HEK293 (cell line): Measurements from ENCODE around the gene EIF4G3.
A peak's percentile ranks its signal among the peaks of the same experiment; 100 is the strongest.

Source experiments
- CTCF ChIA-PET: fragments of 350-600 bp; formaldehyde crosslinking; extraction: SDS; loops from one replicate; lab custom pipeline; 2021; ENCODE audit warnings: antibody characterized with exemption; lab: Yijun Ruan, JAX
- POLR2A ChIA-PET: fragments of 300-600 bp; formaldehyde crosslinking; extraction: SDS; loops from one replicate; lab custom pipeline; 2020; ENCODE audit warnings: antibody characterized with exemption, inconsistent platforms; lab: Yijun Ruan, JAX
- H3K27ac ChIP-seq: fragments of 200-500 bp; sonication (Bioruptor generic); 2 replicates; pipeline ENCODE4 v1.5.1; 2014; ENCODE audit warnings: low read depth, low read length, control low read depth, inconsistent platforms; ENCODE audit errors: extremely low read depth
- H3K36me3 ChIP-seq, 2 experiments: fragments of 200-500 bp in 1 of 2; sonication (Bioruptor generic) in 1 of 2; 1 replicate in 1 of 2; 2 replicates in 1 of 2; pipeline ENCODE4 v1.5.1; 2014 to 2017; ENCODE audit warnings: inconsistent platforms in 2 of 2, low read length in 2 of 2; ENCODE audit not compliant: control insufficient read depth in 2 of 2, insufficient read depth in 1 of 2
- H3K4me1 ChIP-seq: fragments of 200-500 bp; sonication (Bioruptor generic); 2 replicates; pipeline ENCODE4 v1.5.1; 2014; ENCODE audit warnings: mild to moderate bottlenecking, low read length, inconsistent platforms; ENCODE audit not compliant: control insufficient read depth, insufficient read depth
- H3K4me3 ChIP-seq: 2 replicates; pipeline ENCODE4 v1.5.1; 2011; ENCODE audit warnings: low read depth, mild to moderate bottlenecking, control low read depth, low read length, moderate library complexity
- H3K9me3 ChIP-seq: fragments of 200-500 bp; sonication (Bioruptor generic); 2 replicates; pipeline ENCODE4 v1.5.1; 2014; ENCODE audit warnings: low read depth, low read length, inconsistent platforms; ENCODE audit not compliant: control insufficient read depth, insufficient read depth
- GLIS2 ChIP-seq: fragments of 450-650 bp; formaldehyde crosslinking; IDR thresholded peaks from 2 replicates; pipeline ENCODE4 v1.5.1; 2016; ENCODE audit warnings: missing biosample characterization, missing genetic modification characterization
- INSM2 ChIP-seq: fragments of 450-650 bp; formaldehyde crosslinking; IDR thresholded peaks from 2 replicates; pipeline ENCODE4 v1.5.1; 2016; ENCODE audit warnings: missing biosample characterization, missing genetic modification characterization
- KLF9 ChIP-seq: fragments of 450-650 bp; formaldehyde crosslinking; IDR thresholded peaks from 2 replicates; pipeline ENCODE4 v1.5.1; 2016; ENCODE audit warnings: missing biosample characterization, missing genetic modification characterization, low read depth
- MZF1 ChIP-seq: fragments of 450-650 bp; formaldehyde crosslinking; IDR thresholded peaks from 2 replicates; pipeline ENCODE4 v1.5.1; 2017; ENCODE audit warnings: missing biosample characterization, missing genetic modification characterization, borderline replicate concordance
- PRDM10 ChIP-seq: fragments of 450-650 bp; formaldehyde crosslinking; IDR thresholded peaks from 2 replicates; pipeline ENCODE4 v1.5.1; 2016; ENCODE audit warnings: missing biosample characterization, missing genetic modification characterization
- SP2 ChIP-seq: fragments of 450-650 bp; formaldehyde crosslinking; IDR thresholded peaks from 2 replicates; pipeline ENCODE4 v1.5.1; 2016; ENCODE audit warnings: missing biosample characterization, missing genetic modification characterization
- SP7 ChIP-seq: fragments of 450-650 bp; formaldehyde crosslinking; IDR thresholded peaks from 2 replicates; pipeline ENCODE4 v1.5.1; 2016; ENCODE audit warnings: missing biosample characterization, missing genetic modification characterization
- ZBTB20 ChIP-seq: fragments of 450-650 bp; formaldehyde crosslinking; IDR thresholded peaks from 2 replicates; pipeline ENCODE4 v1.5.1; 2016; ENCODE audit warnings: missing biosample characterization, missing genetic modification characterization
- ZBTB48 ChIP-seq: fragments of 450-650 bp; formaldehyde crosslinking; IDR thresholded peaks from 2 replicates; pipeline ENCODE4 v1.5.1; 2016; ENCODE audit warnings: missing biosample characterization, missing genetic modification characterization
- ZBTB7A ChIP-seq: fragments of 450-650 bp; formaldehyde crosslinking; IDR thresholded peaks from 2 replicates; pipeline ENCODE4 v1.5.1; 2016; ENCODE audit warnings: low read depth, missing biosample characterization, missing genetic modification characterization
- ZBTB8A ChIP-seq: fragments of 450-650 bp; formaldehyde crosslinking; IDR thresholded peaks from 2 replicates; pipeline ENCODE4 v1.5.1; 2016; ENCODE audit warnings: missing biosample characterization, missing genetic modification characterization
- ZNF148 ChIP-seq: fragments of 450-650 bp; formaldehyde crosslinking; IDR thresholded peaks from 2 replicates; pipeline ENCODE4 v1.5.0; 2017; ENCODE audit warnings: missing biosample characterization, missing genetic modification characterization, borderline replicate concordance
- ZNF221 ChIP-seq: fragments of 450-650 bp; formaldehyde crosslinking; IDR thresholded peaks from 2 replicates; pipeline ENCODE4 v1.5.1; 2017; ENCODE audit warnings: missing biosample characterization, missing genetic modification characterization, borderline replicate concordance
- ZNF239 ChIP-seq: fragments of 450-650 bp; formaldehyde crosslinking; IDR thresholded peaks from 2 replicates; pipeline ENCODE4 v1.5.1; 2016; ENCODE audit warnings: missing biosample characterization, missing genetic modification characterization
- ZNF335 ChIP-seq: fragments of 450-650 bp; formaldehyde crosslinking; conservative IDR thresholded peaks from 2 replicates; pipeline ENCODE4 v1.5.1; 2016; ENCODE audit warnings: missing biosample characterization, missing genetic modification characterization
- ZNF341 ChIP-seq: fragments of 450-650 bp; formaldehyde crosslinking; IDR thresholded peaks from 2 replicates; pipeline ENCODE4; 2016; ENCODE audit warnings: low read depth, missing biosample characterization, missing genetic modification characterization
- ZNF600 ChIP-seq: fragments of 450-650 bp; formaldehyde crosslinking; IDR thresholded peaks from 2 replicates; pipeline ENCODE4 v1.5.1; 2016; ENCODE audit warnings: missing biosample characterization, missing genetic modification characterization
- TF ChIP-seq, protein P1 (sequence below): fragments of 450-650 bp; formaldehyde crosslinking; IDR thresholded peaks from 2 replicates; pipeline ENCODE4; 2016; ENCODE audit warnings: missing biosample characterization, missing genetic modification characterization
- TF ChIP-seq, protein P2 (sequence below): fragments of 450-650 bp; formaldehyde crosslinking; IDR thresholded peaks from 2 replicates; pipeline ENCODE4 v1.5.1; 2016; ENCODE audit warnings: missing biosample characterization, missing genetic modification characterization
- TF ChIP-seq, protein P3 (sequence below): fragments of 450-650 bp; formaldehyde crosslinking; IDR thresholded peaks from 2 replicates; pipeline ENCODE4 v1.5.1; 2016; ENCODE audit warnings: missing biosample characterization, missing genetic modification characterization

EIF4G3 gene

GRCh38 chr1:21175670-21176581, 771 bp downstream of the EIF4G3 start:
- ChIA-PET POLR2A (interaction anchor here (1.0 kb wide), 1 partner anchor 389 kb away, joined by 3 read pairs; the partner anchor contains the start of gene HP1BP3), CTCF (interaction anchor here (1.2 kb wide), 1 partner anchor 479 kb away, joined by 3 read pairs; no protein-coding TSS in a partner anchor)
- H3K36me3 ChIP-seq: peaks cover 0 to 23% of the 10 kb centered on the region in 2 experiments; a peak in 2 of 3 replicates
- no peaks in the 10 kb centered on the region for H3K9me3 ChIP-seq
- peaks cover 7% of the 10 kb centered on the region; the same call in 1 of the 2 replicates for H3K4me1 ChIP-seq
- H3K4me3 ChIP-seq: peak overlapping the region; percentile 93
- H3K27ac ChIP-seq: peak overlapping the region; percentile 99
- TF ChIP-seq ZNF335 (tag by site-specific recombination): peak; percentile 61
- TF ChIP-seq ZBTB7A (tag by site-specific recombination): 0 out of 2 replicates have a peak, but pooled peaks have one; percentile 34
- TF ChIP-seq, protein P1, sequence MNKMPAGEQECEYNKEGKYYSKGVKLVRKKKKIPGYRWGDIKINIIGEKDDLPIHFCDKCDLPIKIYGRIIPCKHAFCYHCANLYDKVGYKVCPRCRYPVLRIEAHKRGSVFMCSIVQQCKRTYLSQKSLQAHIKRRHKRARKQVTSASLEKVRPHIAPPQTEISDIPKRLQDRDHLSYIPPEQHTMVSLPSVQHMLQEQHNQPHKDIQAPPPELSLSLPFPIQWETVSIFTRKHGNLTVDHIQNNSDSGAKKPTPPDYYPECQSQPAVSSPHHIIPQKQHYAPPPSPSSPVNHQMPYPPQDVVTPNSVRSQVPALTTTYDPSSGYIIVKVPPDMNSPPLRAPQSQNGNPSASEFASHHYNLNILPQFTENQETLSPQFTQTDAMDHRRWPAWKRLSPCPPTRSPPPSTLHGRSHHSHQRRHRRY (tag by site-specific recombination): no peak
- TF ChIP-seq ZBTB48 (tag by site-specific recombination): peak; percentile 75; the same call in 1 of the 2 replicates
- TF ChIP-seq INSM2 (tag by site-specific recombination): no peak
- peak; percentile 80 for TF ChIP-seq GLIS2
- peak; percentile 84 for TF ChIP-seq ZBTB20 (tag by site-specific recombination)
- TF ChIP-seq ZNF221 (tag by site-specific recombination): no peak
- peak; percentile 40; the same call in 1 of the 2 replicates for TF ChIP-seq PRDM10 (tag by site-specific recombination)
- no peak for TF ChIP-seq ZNF148
- peak; percentile 58 for TF ChIP-seq ZNF341 (tag by site-specific recombination)
- 0 out of 2 replicates have a peak, but pooled peaks have one; percentile 22 for TF ChIP-seq KLF9 (tag by site-specific recombination)
- 0 out of 2 replicates have a peak, but pooled peaks have one; percentile 16 for TF ChIP-seq ZNF600 (tag by site-specific recombination)
- TF ChIP-seq, protein P2, sequence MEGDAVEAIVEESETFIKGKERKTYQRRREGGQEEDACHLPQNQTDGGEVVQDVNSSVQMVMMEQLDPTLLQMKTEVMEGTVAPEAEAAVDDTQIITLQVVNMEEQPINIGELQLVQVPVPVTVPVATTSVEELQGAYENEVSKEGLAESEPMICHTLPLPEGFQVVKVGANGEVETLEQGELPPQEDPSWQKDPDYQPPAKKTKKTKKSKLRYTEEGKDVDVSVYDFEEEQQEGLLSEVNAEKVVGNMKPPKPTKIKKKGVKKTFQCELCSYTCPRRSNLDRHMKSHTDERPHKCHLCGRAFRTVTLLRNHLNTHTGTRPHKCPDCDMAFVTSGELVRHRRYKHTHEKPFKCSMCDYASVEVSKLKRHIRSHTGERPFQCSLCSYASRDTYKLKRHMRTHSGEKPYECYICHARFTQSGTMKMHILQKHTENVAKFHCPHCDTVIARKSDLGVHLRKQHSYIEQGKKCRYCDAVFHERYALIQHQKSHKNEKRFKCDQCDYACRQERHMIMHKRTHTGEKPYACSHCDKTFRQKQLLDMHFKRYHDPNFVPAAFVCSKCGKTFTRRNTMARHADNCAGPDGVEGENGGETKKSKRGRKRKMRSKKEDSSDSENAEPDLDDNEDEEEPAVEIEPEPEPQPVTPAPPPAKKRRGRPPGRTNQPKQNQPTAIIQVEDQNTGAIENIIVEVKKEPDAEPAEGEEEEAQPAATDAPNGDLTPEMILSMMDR (tag by site-specific recombination): 0 out of 2 replicates have a peak, but pooled peaks have one; percentile 17
- TF ChIP-seq SP2 (tag by site-specific recombination): 0 out of 2 replicates have a peak, but pooled peaks have one; percentile 10
- peak; percentile 58; the same call in 1 of the 2 replicates for TF ChIP-seq ZBTB8A (tag by site-specific recombination)
- TF ChIP-seq ZNF239 (tag by site-specific recombination): no peak
- TF ChIP-seq, protein P3, sequence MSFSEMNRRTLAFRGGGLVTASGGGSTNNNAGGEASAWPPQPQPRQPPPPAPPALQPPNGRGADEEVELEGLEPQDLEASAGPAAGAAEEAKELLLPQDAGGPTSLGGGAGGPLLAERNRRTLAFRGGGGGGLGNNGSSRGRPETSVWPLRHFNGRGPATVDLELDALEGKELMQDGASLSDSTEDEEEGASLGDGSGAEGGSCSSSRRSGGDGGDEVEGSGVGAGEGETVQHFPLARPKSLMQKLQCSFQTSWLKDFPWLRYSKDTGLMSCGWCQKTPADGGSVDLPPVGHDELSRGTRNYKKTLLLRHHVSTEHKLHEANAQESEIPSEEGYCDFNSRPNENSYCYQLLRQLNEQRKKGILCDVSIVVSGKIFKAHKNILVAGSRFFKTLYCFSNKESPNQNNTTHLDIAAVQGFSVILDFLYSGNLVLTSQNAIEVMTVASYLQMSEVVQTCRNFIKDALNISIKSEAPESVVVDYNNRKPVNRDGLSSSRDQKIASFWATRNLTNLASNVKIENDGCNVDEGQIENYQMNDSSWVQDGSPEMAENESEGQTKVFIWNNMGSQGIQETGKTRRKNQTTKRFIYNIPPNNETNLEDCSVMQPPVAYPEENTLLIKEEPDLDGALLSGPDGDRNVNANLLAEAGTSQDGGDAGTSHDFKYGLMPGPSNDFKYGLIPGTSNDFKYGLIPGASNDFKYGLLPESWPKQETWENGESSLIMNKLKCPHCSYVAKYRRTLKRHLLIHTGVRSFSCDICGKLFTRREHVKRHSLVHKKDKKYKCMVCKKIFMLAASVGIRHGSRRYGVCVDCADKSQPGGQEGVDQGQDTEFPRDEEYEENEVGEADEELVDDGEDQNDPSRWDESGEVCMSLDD (tag by site-specific recombination): peak; percentile 95
- TF ChIP-seq SP7 (tag by site-specific recombination): peak; percentile 18; the same call in 1 of the 2 replicates
- peak; percentile 38; the same call in 1 of the 2 replicates for TF ChIP-seq MZF1 (tag by site-specific recombination)
